Measurements from ENCODE around the gene CAPN15. TPM values are rescaled to one million over a fixed set of nuclear protein-coding genes. Genes with fewer than 3 reads are reported as not detected.

CAPN15 gene
- total and polyA plus RNA-seq, 10 donors = 25.8 to 71.7 (median 62.5) TPM

DNA sequence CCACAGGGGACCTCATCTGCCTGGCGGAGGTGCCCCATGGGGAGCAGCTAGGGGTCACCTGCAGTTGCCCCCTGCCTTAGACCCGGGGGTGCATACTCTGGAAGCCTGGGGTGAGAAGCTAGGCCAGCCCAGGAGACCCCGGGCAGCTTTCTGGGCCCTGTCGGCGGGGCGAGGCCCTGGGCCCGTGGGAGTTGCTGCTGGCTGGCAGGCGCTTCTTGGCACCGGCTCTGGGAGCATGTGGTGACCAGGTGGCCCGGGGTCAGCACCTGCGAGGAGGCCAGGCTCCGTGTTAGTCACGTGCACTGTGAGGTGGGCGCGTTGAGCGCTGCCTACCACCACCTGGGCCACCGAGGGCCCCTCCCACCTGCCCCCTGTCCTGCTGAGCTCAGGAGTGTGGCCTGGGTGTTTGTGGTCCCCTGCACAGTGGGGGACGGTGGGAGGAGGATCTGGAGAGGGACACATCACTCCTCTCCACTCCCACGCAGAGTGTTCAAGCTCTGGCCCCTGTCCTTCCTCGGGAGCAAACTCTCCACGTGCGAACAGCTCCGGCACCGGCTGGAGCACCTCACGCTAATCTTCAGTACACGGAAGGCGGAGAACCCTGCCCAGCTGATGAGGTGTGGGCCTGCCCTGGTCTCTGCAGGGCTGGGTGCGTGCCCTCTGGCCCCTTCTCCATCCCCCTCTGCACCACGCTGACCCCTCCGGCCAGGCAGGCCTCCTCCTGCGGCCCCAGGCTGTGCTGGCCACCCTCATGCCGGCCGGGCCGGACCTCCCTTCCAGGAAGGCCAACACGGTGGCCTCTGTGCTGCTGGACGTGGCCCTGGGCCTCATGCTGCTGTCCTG is 48.1 kb downstream of the CAPN15 start:
- DNase-seq = no peak
- Histone ChIP-seq H3K9me3 (no peaks in the 10 kb centered on the region), H3K4me1 (peaks cover 2 to 60% (median 20%) of the 10 kb centered on the region in 6 donors), H3K27me3 (replicated peaks in 1 of 7) (no peaks in the 10 kb centered on the region), H3K36me3 (peaks cover 0 to 55% (median 19%) of the 10 kb centered on the region in 6 donors), H3K27ac (peak overlapping the region in 5 of 8 donors; percentile 19 to 64 (median 46)), H3K4me3 (no peak overlapping the region)
- intact Hi-C loops (cut with DNase I; ENCODE audit: low total_unique reads) = no loop called here
- WGBS, 5 donors = 87 to 93% (median 92%) methylated on average over 14 to 36 of the region's 36 CpGs
- TF ChIP-seq POLR2A (IDR thresholded peaks at IDR 0.05) (no peak), POLR2AphosphoS5 (IDR thresholded peaks at IDR 0.05) (peak in 1 of 3 donors; percentile 26)

DNA sequence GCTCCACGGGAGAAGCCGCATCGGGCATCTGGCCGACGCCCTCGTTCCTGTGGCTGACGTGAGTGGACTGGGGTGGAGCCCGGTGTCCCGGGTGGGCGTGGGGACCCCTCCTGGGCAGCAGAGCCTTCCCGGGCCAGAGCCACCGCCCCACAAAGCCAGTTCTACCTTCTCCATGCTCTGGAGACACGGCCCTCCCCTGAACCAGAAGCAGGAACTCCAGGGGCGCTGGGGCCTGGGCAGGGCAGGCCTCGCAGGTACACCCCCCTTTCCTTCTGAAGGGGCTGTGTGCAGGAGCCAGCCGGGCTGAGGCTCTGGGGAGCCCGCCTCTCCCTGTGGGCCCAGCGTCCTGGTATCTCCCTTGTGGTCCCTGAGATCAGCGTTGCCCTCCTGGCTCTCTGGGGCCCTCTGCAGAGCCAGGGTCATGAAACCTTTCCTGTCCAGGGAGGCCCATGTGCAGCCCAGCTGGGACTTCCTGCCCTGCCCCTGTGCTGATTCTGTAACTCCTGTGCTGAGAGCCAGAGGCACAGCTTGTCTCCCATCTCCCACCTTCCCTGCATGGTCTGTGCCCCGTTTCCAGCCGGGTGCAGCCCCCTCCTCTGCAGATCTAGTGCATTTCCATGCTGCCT is 48.8 kb downstream of the CAPN15 start:
- no peak for DNase-seq
- TF ChIP-seq POLR2AphosphoS5 (IDR thresholded peaks at IDR 0.05) (peak; percentile 24 to 51 (median 33)), POLR2A (IDR thresholded peaks at IDR 0.05) (no peak)
- TF ChIP-seq, protein P1, sequence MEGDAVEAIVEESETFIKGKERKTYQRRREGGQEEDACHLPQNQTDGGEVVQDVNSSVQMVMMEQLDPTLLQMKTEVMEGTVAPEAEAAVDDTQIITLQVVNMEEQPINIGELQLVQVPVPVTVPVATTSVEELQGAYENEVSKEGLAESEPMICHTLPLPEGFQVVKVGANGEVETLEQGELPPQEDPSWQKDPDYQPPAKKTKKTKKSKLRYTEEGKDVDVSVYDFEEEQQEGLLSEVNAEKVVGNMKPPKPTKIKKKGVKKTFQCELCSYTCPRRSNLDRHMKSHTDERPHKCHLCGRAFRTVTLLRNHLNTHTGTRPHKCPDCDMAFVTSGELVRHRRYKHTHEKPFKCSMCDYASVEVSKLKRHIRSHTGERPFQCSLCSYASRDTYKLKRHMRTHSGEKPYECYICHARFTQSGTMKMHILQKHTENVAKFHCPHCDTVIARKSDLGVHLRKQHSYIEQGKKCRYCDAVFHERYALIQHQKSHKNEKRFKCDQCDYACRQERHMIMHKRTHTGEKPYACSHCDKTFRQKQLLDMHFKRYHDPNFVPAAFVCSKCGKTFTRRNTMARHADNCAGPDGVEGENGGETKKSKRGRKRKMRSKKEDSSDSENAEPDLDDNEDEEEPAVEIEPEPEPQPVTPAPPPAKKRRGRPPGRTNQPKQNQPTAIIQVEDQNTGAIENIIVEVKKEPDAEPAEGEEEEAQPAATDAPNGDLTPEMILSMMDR (IDR thresholded peaks at IDR 0.05 in 8 of 11, conservative IDR thresholded peaks at IDR 0.05 in 3 of 11) = no peak
- peaks cover 0 to 62% (median 19%) of the 10 kb centered on the region in 6 donors for H3K36me3 ChIP-seq
- H3K4me3 ChIP-seq = no peak overlapping the region
- WGBS, 5 donors = 65 to 73% (median 67%) methylated on average over 10 to 21 of the region's 21 CpGs
- peak overlapping the region in 5 of 8 donors; percentile 19 to 64 (median 46) for H3K27ac ChIP-seq
- intact Hi-C loops (cut with DNase I; ENCODE audit: low total_unique reads) = no loop called here
- no peaks in the 10 kb centered on the region for H3K9me3 ChIP-seq
- H3K4me1 ChIP-seq = peaks cover 0 to 53% (median 17%) of the 10 kb centered on the region in 6 donors
- H3K27me3 ChIP-seq (replicated peaks in 1 of 7) = no peaks in the 10 kb centered on the region

DNA sequence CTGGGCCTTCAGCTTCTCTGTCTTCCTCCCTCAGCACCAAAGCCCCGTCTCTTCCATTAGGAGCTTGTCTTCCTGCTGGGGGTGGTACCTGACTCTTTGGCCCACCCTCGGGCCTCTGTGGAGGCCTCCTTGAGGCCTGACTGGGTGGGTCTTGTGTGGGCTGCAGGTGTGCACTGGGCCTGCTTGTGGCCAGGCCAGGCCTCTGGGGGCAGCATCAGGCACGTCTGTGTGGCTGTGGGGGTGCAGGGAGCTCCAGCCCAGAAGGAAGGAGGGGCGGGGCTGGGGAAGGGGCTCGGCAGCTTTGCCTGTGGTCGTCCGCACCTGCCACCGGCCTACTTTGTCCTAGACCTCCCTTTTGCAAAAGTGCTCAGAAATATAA is 49.3 kb downstream of the CAPN15 start:
- Histone ChIP-seq H3K36me3 (peaks cover 0 to 62% (median 19%) of the 10 kb centered on the region in 6 donors), H3K4me1 (peaks cover 0 to 48% (median 16%) of the 10 kb centered on the region in 6 donors), H3K27me3 (replicated peaks in 1 of 7) (no peaks in the 10 kb centered on the region), H3K27ac (peak overlapping the region in 2 of 8 donors; percentile 46 to 64), H3K9me3 (no peaks in the 10 kb centered on the region), H3K4me3 (no peak overlapping the region)
- DNase-seq = no peak
- no peak for TF ChIP-seq POLR2A (IDR thresholded peaks at IDR 0.05)
- TF ChIP-seq, protein P1 (IDR thresholded peaks at IDR 0.05 in 8 of 11, conservative IDR thresholded peaks at IDR 0.05 in 3 of 11) = no peak
- no peak for TF ChIP-seq POLR2AphosphoS5 (IDR thresholded peaks at IDR 0.05)
- intact Hi-C loops (cut with DNase I; ENCODE audit: low total_unique reads) = no loop called here
- 49 to 68% (median 59%) methylated on average over 7 to 8 of the region's 8 CpGs for WGBS, 5 donors

DNA sequence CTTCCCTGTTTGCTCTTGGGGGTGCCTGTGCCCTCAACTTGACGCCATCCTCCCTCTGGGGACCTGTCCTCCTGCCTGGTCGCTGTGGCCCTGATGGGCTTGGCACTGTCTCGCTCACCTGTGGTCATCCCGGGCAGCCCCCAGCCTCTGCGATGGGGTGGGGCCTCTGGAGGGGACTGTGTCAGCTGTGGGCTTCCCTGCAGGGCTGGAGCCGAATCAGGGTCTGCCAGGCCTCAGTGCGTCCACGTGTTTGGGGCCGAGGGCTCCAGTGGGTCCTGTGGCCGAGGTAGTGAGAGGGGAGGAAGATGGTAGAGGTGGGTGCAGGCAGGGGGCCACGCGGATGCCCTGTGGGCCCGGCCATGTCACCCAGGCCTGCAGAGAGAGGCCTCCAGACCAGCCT is 50.3 kb downstream of the CAPN15 start:
- intact Hi-C loops (cut with DNase I; ENCODE audit: low total_unique reads) = no loop called here
- peaks cover 0 to 62% (median 19%) of the 10 kb centered on the region in 6 donors for H3K36me3 ChIP-seq
- 94 to 97% (median 94%) methylated on average over 5 to 13 of the region's 13 CpGs for WGBS, 5 donors
- H3K27ac ChIP-seq = no peak overlapping the region
- no peaks in the 10 kb centered on the region for H3K27me3 ChIP-seq (replicated peaks in 1 of 7)
- peaks cover 0 to 38% (median 16%) of the 10 kb centered on the region in 6 donors for H3K4me1 ChIP-seq
- TF ChIP-seq, protein P1 (IDR thresholded peaks at IDR 0.05 in 8 of 11, conservative IDR thresholded peaks at IDR 0.05 in 3 of 11) = no peak
- TF ChIP-seq POLR2A (IDR thresholded peaks at IDR 0.05) (no peak), POLR2AphosphoS5 (IDR thresholded peaks at IDR 0.05) (peak in 1 of 3 donors; percentile 6)
- no peak for DNase-seq
- no peak overlapping the region for H3K4me3 ChIP-seq
- no peaks in the 10 kb centered on the region for H3K9me3 ChIP-seq

All from spleen (tissue), 11 donors.